ENCODE results near the gene GABPB1.

GRCh38 chr15:50335251-50335650 lies 19.7 kb downstream of the GABPB1 start:
- no peak for TF ChIP-seq CTCF (IDR thresholded peaks at IDR 0.05; ENCODE audit: poor library complexity)
- TF ChIP-seq EZH2phosphoT487 (IDR thresholded peaks at IDR 0.05; ENCODE audit: low read depth, severe bottlenecking, unreplicated experiment), result no peak
- no peak for TF ChIP-seq EZH2 (IDR thresholded peaks at IDR 0.05; ENCODE audit: borderline replicate concordance)
